Measurements from ENCODE around the gene STK24.
"Not testable (repeated sequence)": the region's sequence is repeated elsewhere in the genome, so short reads cannot be mapped to it uniquely, and the experiment has no call there.

Gene STK24

GRCh38 chr13:98571955-98572662 lies 4.8 kb downstream of the STK24 start:
- Histone ChIP-seq H3K14ac (ENCODE audit: low read length) (peak overlapping the region; percentile 25), H2AFZ (ENCODE audit: low read length) (no peak overlapping the region), H3K9ac (ENCODE audit: low read depth, low read length, poor library complexity) (no peak overlapping the region), H3K4me1 (ENCODE audit: control insufficient read depth in 2 of 2, insufficient read depth in 1 of 2, low read depth in 1 of 2, low read length in 2 of 2) (peaks cover 7 to 14% of the 10 kb centered on the region in 2 donors), H3K27me3 (ENCODE audit: control insufficient read depth in 3 of 3, insufficient read depth in 3 of 3, low read depth in 1 of 3, low read length in 3 of 3) (no peaks in the 10 kb centered on the region), H2BK120ac (ENCODE audit: low read depth, low read length) (no peak overlapping the region), H3K9me3 (replicated peaks in 1 of 2; ENCODE audit: control insufficient read depth in 2 of 2, insufficient read depth in 1 of 2, low read depth in 1 of 2, low read length in 2 of 2) (peaks cover 1 to 14% of the 10 kb centered on the region in 2 donors), H3K27ac (replicated peaks; ENCODE audit: low read length) (no peak overlapping the region), H3K18ac (ENCODE audit: low read length) (peak overlapping the region; percentile 67), H4K8ac (ENCODE audit: low read depth, low read length) (no peak overlapping the region), H2BK12ac (ENCODE audit: low read length) (no peak overlapping the region), H2BK5ac (ENCODE audit: low read length) (peak overlapping the region; percentile 27), H2AK5ac (ENCODE audit: low read depth, low read length) (no peak overlapping the region), H3K79me1 (ENCODE audit: low read depth, low read length) (peaks cover 13% of the 10 kb centered on the region), H2BK15ac (ENCODE audit: low read length) (peak overlapping the region; percentile 10), H3K36me3 (replicated peaks in 1 of 2; ENCODE audit: control insufficient read depth in 2 of 2, insufficient read depth in 2 of 2, low read length in 2 of 2) (peaks cover 0 to 32% of the 10 kb centered on the region in 2 donors), H4K91ac (ENCODE audit: low read depth, low read length, poor library complexity) (no peak overlapping the region), H3K4ac (ENCODE audit: low read length) (no peak overlapping the region), H3K23ac (ENCODE audit: low read depth, low read length, poor library complexity) (peak overlapping the region; percentile 10), H3K4me3 (ENCODE audit: low read length in 2 of 2) (peak overlapping the region in 1 of 2 donors; percentile 31), H3K4me2 (ENCODE audit: insufficient read depth, low read length, poor library complexity, severe bottlenecking) (no peak overlapping the region)
- WGBS, 2 donors (ENCODE audit: extremely low coverage in 2 of 2, insufficient read length in 2 of 2, insufficient replicate concordance in 1 of 2): no CpG with 5 or more reads among the region's 11 CpGs
- DNase-seq (ENCODE audit: low spot score): no peak

DNA sequence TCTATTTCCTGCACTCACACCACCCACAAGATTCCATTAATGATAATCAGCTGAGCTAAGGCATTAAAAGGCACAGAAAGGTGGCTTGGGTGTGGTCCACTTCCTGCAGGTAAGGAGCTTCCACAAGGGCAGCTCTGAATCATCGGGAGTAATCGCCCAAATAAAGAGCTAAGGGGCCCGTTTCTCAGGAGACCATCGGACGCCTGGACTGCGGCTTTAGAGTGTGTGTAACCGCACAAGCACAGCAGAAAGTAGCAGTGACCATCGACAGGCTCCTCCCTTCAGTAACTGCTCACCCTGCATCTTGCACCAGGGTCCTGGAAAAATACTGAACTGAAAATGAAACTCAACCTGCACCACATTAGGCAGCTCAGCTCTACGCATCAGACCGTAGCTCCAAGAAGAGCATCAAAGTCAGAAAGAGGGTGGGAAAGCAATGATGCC lies 6.0 kb downstream of the STK24 start:
- peaks cover 7 to 24% of the 10 kb centered on the region in 2 donors for H3K4me1 ChIP-seq (ENCODE audit: control insufficient read depth in 2 of 2, insufficient read depth in 1 of 2, low read depth in 1 of 2, low read length in 2 of 2)
- no peak overlapping the region for H2BK15ac ChIP-seq (ENCODE audit: low read length)
- no peak overlapping the region for H2AK5ac ChIP-seq (ENCODE audit: low read depth, low read length)
- H4K8ac ChIP-seq (ENCODE audit: low read depth, low read length): no peak overlapping the region
- no peak overlapping the region for H3K18ac ChIP-seq (ENCODE audit: low read length)
- no peak overlapping the region for H3K4me3 ChIP-seq (ENCODE audit: low read length in 2 of 2)
- peaks cover 0 to 40% of the 10 kb centered on the region in 2 donors for H3K36me3 ChIP-seq (replicated peaks in 1 of 2; ENCODE audit: control insufficient read depth in 2 of 2, insufficient read depth in 2 of 2, low read length in 2 of 2)
- no peak overlapping the region for H2BK5ac ChIP-seq (ENCODE audit: low read length)
- H3K4ac ChIP-seq (ENCODE audit: low read length): no peak overlapping the region
- H3K4me2 ChIP-seq (ENCODE audit: insufficient read depth, low read length, poor library complexity, severe bottlenecking): no peak overlapping the region
- H3K79me1 ChIP-seq (ENCODE audit: low read depth, low read length): peaks cover 15% of the 10 kb centered on the region
- peaks cover 1 to 14% of the 10 kb centered on the region in 2 donors for H3K9me3 ChIP-seq (replicated peaks in 1 of 2; ENCODE audit: control insufficient read depth in 2 of 2, insufficient read depth in 1 of 2, low read depth in 1 of 2, low read length in 2 of 2)
- no peak overlapping the region for H3K14ac ChIP-seq (ENCODE audit: low read length)
- no CpG with 5 or more reads among the region's 10 CpGs for WGBS, 2 donors (ENCODE audit: extremely low coverage in 2 of 2, insufficient read length in 2 of 2, insufficient replicate concordance in 1 of 2)
- no peak overlapping the region for H2BK120ac ChIP-seq (ENCODE audit: low read depth, low read length)
- no peak for DNase-seq (ENCODE audit: low spot score)
- H3K23ac ChIP-seq (ENCODE audit: low read depth, low read length, poor library complexity): no peak overlapping the region
- H3K27me3 ChIP-seq (ENCODE audit: control insufficient read depth in 3 of 3, insufficient read depth in 3 of 3, low read depth in 1 of 3, low read length in 3 of 3): no peaks in the 10 kb centered on the region
- no peak overlapping the region for H3K9ac ChIP-seq (ENCODE audit: low read depth, low read length, poor library complexity)
- H2BK12ac ChIP-seq (ENCODE audit: low read length): no peak overlapping the region
- no peak overlapping the region for H4K91ac ChIP-seq (ENCODE audit: low read depth, low read length, poor library complexity)
- H2AFZ ChIP-seq (ENCODE audit: low read length): no peak overlapping the region
- H3K27ac ChIP-seq (replicated peaks; ENCODE audit: low read length): peak overlapping the region; percentile 25

- peaks cover 6 to 27% of the 10 kb centered on the region in 2 donors for H3K4me1 ChIP-seq (ENCODE audit: control insufficient read depth in 2 of 2, insufficient read depth in 1 of 2, low read depth in 1 of 2, low read length in 2 of 2)
- not testable (repeated sequence) for H3K4ac ChIP-seq (ENCODE audit: low read length); H4K8ac ChIP-seq (ENCODE audit: low read depth, low read length); H3K4me3 ChIP-seq (ENCODE audit: low read length in 2 of 2); H3K18ac ChIP-seq (ENCODE audit: low read length); H3K9ac ChIP-seq (ENCODE audit: low read depth, low read length, poor library complexity); H2BK12ac ChIP-seq (ENCODE audit: low read length); H2BK15ac ChIP-seq (ENCODE audit: low read length); H2AK5ac ChIP-seq (ENCODE audit: low read depth, low read length); H3K23ac ChIP-seq (ENCODE audit: low read depth, low read length, poor library complexity); H2BK120ac ChIP-seq (ENCODE audit: low read depth, low read length); DNase-seq (ENCODE audit: low spot score); H2AFZ ChIP-seq (ENCODE audit: low read length); H4K91ac ChIP-seq (ENCODE audit: low read depth, low read length, poor library complexity); H3K27me3 ChIP-seq (ENCODE audit: control insufficient read depth in 3 of 3, insufficient read depth in 3 of 3, low read depth in 1 of 3, low read length in 3 of 3); H3K27ac ChIP-seq (replicated peaks; ENCODE audit: low read length); H3K14ac ChIP-seq (ENCODE audit: low read length); H3K4me2 ChIP-seq (ENCODE audit: insufficient read depth, low read length, poor library complexity, severe bottlenecking); H2BK5ac ChIP-seq (ENCODE audit: low read length)
- peaks cover 17% of the 10 kb centered on the region for H3K79me1 ChIP-seq (ENCODE audit: low read depth, low read length)
- no CpG with 5 or more reads among the region's 17 CpGs for WGBS, 2 donors (ENCODE audit: extremely low coverage in 2 of 2, insufficient read length in 2 of 2, insufficient replicate concordance in 1 of 2)
- H3K9me3 ChIP-seq (replicated peaks in 1 of 2; ENCODE audit: control insufficient read depth in 2 of 2, insufficient read depth in 1 of 2, low read depth in 1 of 2, low read length in 2 of 2): peaks cover 1 to 14% of the 10 kb centered on the region in 2 donors
- peaks cover 0 to 45% of the 10 kb centered on the region in 2 donors for H3K36me3 ChIP-seq (replicated peaks in 1 of 2; ENCODE audit: control insufficient read depth in 2 of 2, insufficient read depth in 2 of 2, low read length in 2 of 2)
Measured at GRCh38 chr13:98569494-98570367, 7.2 kb downstream of the STK24 start.

- WGBS, 2 donors (ENCODE audit: extremely low coverage in 2 of 2, insufficient read length in 2 of 2, insufficient replicate concordance in 1 of 2): no CpG with 5 or more reads among the region's 4 CpGs
Measured at GRCh38 chr13:98568918-98569317, 8.0 kb downstream of the STK24 start.

More at GRCh38 chr13:98568918-98569317, 8.0 kb downstream of the STK24 start:
- Histone ChIP-seq H3K4me2 (ENCODE audit: insufficient read depth, low read length, poor library complexity, severe bottlenecking) (no peak overlapping the region), H2BK120ac (ENCODE audit: low read depth, low read length) (no peak overlapping the region), H3K9ac (ENCODE audit: low read depth, low read length, poor library complexity) (no peak overlapping the region), H3K79me1 (ENCODE audit: low read depth, low read length) (peaks cover 17% of the 10 kb centered on the region), H3K4me3 (ENCODE audit: low read length in 2 of 2) (no peak overlapping the region), H3K4me1 (ENCODE audit: control insufficient read depth in 2 of 2, insufficient read depth in 1 of 2, low read depth in 1 of 2, low read length in 2 of 2) (peaks cover 0 to 28% of the 10 kb centered on the region in 2 donors), H3K9me3 (replicated peaks in 1 of 2; ENCODE audit: control insufficient read depth in 2 of 2, insufficient read depth in 1 of 2, low read depth in 1 of 2, low read length in 2 of 2) (peaks cover 1 to 14% of the 10 kb centered on the region in 2 donors), H3K23ac (ENCODE audit: low read depth, low read length, poor library complexity) (no peak overlapping the region), H2BK15ac (ENCODE audit: low read length) (no peak overlapping the region), H3K4ac (ENCODE audit: low read length) (no peak overlapping the region), H3K18ac (ENCODE audit: low read length) (no peak overlapping the region), H2BK12ac (ENCODE audit: low read length) (no peak overlapping the region), H2AFZ (ENCODE audit: low read length) (no peak overlapping the region), H2BK5ac (ENCODE audit: low read length) (no peak overlapping the region), H3K27me3 (ENCODE audit: control insufficient read depth in 3 of 3, insufficient read depth in 3 of 3, low read depth in 1 of 3, low read length in 3 of 3) (no peaks in the 10 kb centered on the region), H2AK5ac (ENCODE audit: low read depth, low read length) (no peak overlapping the region), H3K14ac (ENCODE audit: low read length) (no peak overlapping the region), H4K91ac (ENCODE audit: low read depth, low read length, poor library complexity) (no peak overlapping the region), H3K27ac (replicated peaks; ENCODE audit: low read length) (no peak overlapping the region), H4K8ac (ENCODE audit: low read depth, low read length) (no peak overlapping the region), H3K36me3 (replicated peaks in 1 of 2; ENCODE audit: control insufficient read depth in 2 of 2, insufficient read depth in 2 of 2, low read length in 2 of 2) (peaks cover 0 to 50% of the 10 kb centered on the region in 2 donors)
- DNase-seq (ENCODE audit: low spot score): no peak

Measured in neuronal stem cell (in vitro differentiated cells).